H1 (cell line): ENCODE data around the gene DOHH. TPM values are rescaled to one million over a fixed set of nuclear protein-coding genes. Genes with fewer than 3 reads are reported as not detected.
A peak's percentile ranks its signal among the peaks of the same experiment; 100 is the strongest.

Experiments used
- CTCF ChIA-PET: fragments of 300-600 bp; sonication (Branson Sonifier 250); formaldehyde crosslinking; loops from one replicate; lab custom pipeline; 2021; ENCODE audit not compliant: partially characterized antibody; lab: Charles Lee
- POLR2A ChIA-PET: fragments of 300-600 bp; sonication (Branson Sonifier 250); formaldehyde crosslinking; loops from one replicate; lab custom pipeline; 2021; ENCODE audit warnings: inconsistent platforms; ENCODE audit not compliant: partially characterized antibody; lab: Charles Lee
- DNase-seq, 2 experiments: peaks; one replicate each; pipeline versions ENCODE4 v3.0.0 to v3.0.0-alpha.2; 2010 to 2022; ENCODE audit warnings: low spot score in 2 of 2, low read depth in 1 of 2, mixed read lengths in 1 of 2
- FAIRE-seq: peaks from 2 replicates; lab custom pipeline; 2011; peaks lifted over from hg19 to GRCh38; lab: Jason Lieb, UNC
- H2AFZ ChIP-seq: 2 replicates; pipeline ENCODE4 v1.8.1; 2012; ENCODE audit warnings: low read length, inconsistent platforms
- H2AK5ac ChIP-seq: 2 replicates; pipeline ENCODE4 v1.6.1; 2013; ENCODE audit warnings: low read depth, low read length
- H2BK120ac ChIP-seq: replicated peaks from 2 replicates; pipeline ENCODE3; 2013; ENCODE audit warnings: low read depth, low read length, inconsistent platforms
- H2BK12ac ChIP-seq: 2 replicates; pipeline ENCODE4 v1.6.1; 2013; ENCODE audit warnings: low read depth, low read length
- H2BK15ac ChIP-seq: 2 replicates; pipeline ENCODE4 v1.6.1; 2013; ENCODE audit warnings: low read length
- H2BK20ac ChIP-seq: 2 replicates; pipeline ENCODE4 v1.6.1; 2013; ENCODE audit warnings: low read length
- H2BK5ac ChIP-seq: 2 replicates; pipeline ENCODE4 v1.6.1; 2013; ENCODE audit warnings: low read depth, low read length
- H3K14ac ChIP-seq: 2 replicates; pipeline ENCODE4 v1.6.1; 2013; ENCODE audit warnings: inconsistent platforms; ENCODE audit not compliant: insufficient read length
- H3K18ac ChIP-seq: 2 replicates; pipeline ENCODE4 v1.6.1; 2013; ENCODE audit warnings: low read length; ENCODE audit errors: extremely low read depth
- H3K23ac ChIP-seq: 2 replicates; pipeline ENCODE4 v1.6.1; 2013; ENCODE audit warnings: inconsistent platforms; ENCODE audit not compliant: insufficient read length
- H3K23me2 ChIP-seq: 2 replicates; pipeline ENCODE4 v1.6.1; 2013; ENCODE audit warnings: low read depth, low read length
- H3K27ac ChIP-seq: 2 replicates; pipeline ENCODE4 v1.6.1; 2011; ENCODE audit warnings: low read depth, low read length, inconsistent platforms
- H3K27me3 ChIP-seq, 4 experiments: replicated peaks in 1 of 4; 1 replicate in 1 of 4; 2 replicates in 3 of 4; pipeline versions ENCODE4 v1.6.1 to v1.8.1; 2011 to 2013; ENCODE audit warnings: low read length in 3 of 4, mild to moderate bottlenecking in 3 of 4, inconsistent platforms in 2 of 4, mixed read lengths in 2 of 4, moderate library complexity in 1 of 4; ENCODE audit not compliant: control insufficient read depth in 3 of 4, insufficient read depth in 3 of 4; ENCODE audit errors: extremely low read depth in 1 of 4
- H3K36me3 ChIP-seq, 4 experiments: 2 replicates each; pipeline versions ENCODE4 v1.6.1 to v1.8.1; 2011 to 2013; ENCODE audit warnings: mild to moderate bottlenecking in 4 of 4, low read length in 3 of 4, moderate library complexity in 2 of 4, control low read depth in 1 of 4, inconsistent platforms in 1 of 4; ENCODE audit not compliant: insufficient read depth in 4 of 4, control insufficient read depth in 2 of 4
- H3K4ac ChIP-seq: replicated peaks from 2 replicates; pipeline ENCODE3; 2013; ENCODE audit warnings: low read length, low read depth, mixed read lengths, inconsistent platforms; ENCODE audit not compliant: insufficient read length
- H3K4me1 ChIP-seq, 4 experiments: replicated peaks in 1 of 4; 1 replicate in 1 of 4; 2 replicates in 3 of 4; pipeline versions ENCODE4 v1.6.1 to v1.8.1; 2011 to 2013; ENCODE audit warnings: low read length in 3 of 4, inconsistent platforms in 2 of 4, mixed read lengths in 1 of 4; ENCODE audit not compliant: insufficient read depth in 4 of 4, control insufficient read depth in 3 of 4
- H3K4me2 ChIP-seq, 2 experiments: 2 replicates each; pipeline versions ENCODE4 v1.6.1 to v1.8.1; 2011 to 2013; ENCODE audit warnings: low read depth in 2 of 2, low read length in 2 of 2, control low read depth in 1 of 2, inconsistent platforms in 1 of 2, mild to moderate bottlenecking in 1 of 2; ENCODE audit not compliant: insufficient read depth in 1 of 2
- H3K4me3 ChIP-seq, 4 experiments: fragments of 200-600, 300-600 bp in 1 of 4; sonication (generic), shearing (Covaris generic), sonication (Bioruptor Twin) in 1 of 4; 2 replicates each; pipeline versions ENCODE4 v1.5.1 to v1.8.1; 2011 to 2016; ENCODE audit warnings: low read length in 4 of 4, low read depth in 3 of 4, control low read depth in 2 of 4, inconsistent platforms in 2 of 4, mild to moderate bottlenecking in 2 of 4, mixed read lengths in 1 of 4, moderate library complexity in 1 of 4; ENCODE audit not compliant: insufficient read depth in 2 of 4; ENCODE audit errors: extremely low read depth in 1 of 4
- H3K56ac ChIP-seq: replicated peaks from 2 replicates; pipeline ENCODE3; 2013; ENCODE audit warnings: low read depth, mild to moderate bottlenecking, mixed read lengths, low read length, inconsistent platforms; ENCODE audit not compliant: insufficient read length
- H3K79me1 ChIP-seq: 2 replicates; pipeline ENCODE4 v1.6.1; 2013; ENCODE audit warnings: low read depth, low read length, control low read depth
- H3K79me2 ChIP-seq, 2 experiments: 2 replicates each; pipeline versions ENCODE4 v1.6.1 to v1.8.1; 2012 to 2013; ENCODE audit warnings: low read length in 2 of 2, mild to moderate bottlenecking in 2 of 2, inconsistent platforms in 1 of 2; ENCODE audit not compliant: insufficient read depth in 2 of 2, control insufficient read depth in 1 of 2
- H3K9ac ChIP-seq, 4 experiments: replicated peaks in 1 of 4; 1 replicate in 1 of 4; 2 replicates in 3 of 4; pipeline versions ENCODE4 v1.6.1 to v1.8.1; 2011 to 2013; ENCODE audit warnings: low read depth in 3 of 4, low read length in 3 of 4, control low read depth in 2 of 4, mild to moderate bottlenecking in 2 of 4, moderate library complexity in 2 of 4, inconsistent platforms in 1 of 4; ENCODE audit errors: extremely low read depth in 1 of 4
- H3K9me3 ChIP-seq, 2 experiments: 2 replicates each; pipeline versions ENCODE4 v1.6.1 to v1.8.1; 2012 to 2013; ENCODE audit warnings: mild to moderate bottlenecking in 2 of 2, moderate library complexity in 2 of 2, control low read depth in 1 of 2, inconsistent platforms in 1 of 2, low read depth in 1 of 2, low read length in 1 of 2, mixed read lengths in 1 of 2; ENCODE audit not compliant: insufficient read depth in 2 of 2
- H4K20me1 ChIP-seq, 2 experiments: replicated peaks in 1 of 2; 2 replicates each; pipeline versions ENCODE3 to v1.8.1; 2011 to 2013; ENCODE audit warnings: inconsistent platforms in 2 of 2, low read length in 2 of 2, mild to moderate bottlenecking in 1 of 2; ENCODE audit not compliant: insufficient read depth in 2 of 2, control insufficient read depth in 1 of 2
- H4K5ac ChIP-seq: 2 replicates; pipeline ENCODE4 v1.6.1; 2013; ENCODE audit warnings: low read length, low read depth, mixed read lengths, inconsistent platforms; ENCODE audit not compliant: insufficient read length
- H4K8ac ChIP-seq: 2 replicates; pipeline ENCODE4 v1.8.0; 2013; ENCODE audit warnings: mild to moderate bottlenecking, moderate library complexity, low read length, inconsistent platforms; ENCODE audit not compliant: insufficient read depth; ENCODE audit errors: extremely low read depth
- H4K91ac ChIP-seq: replicated peaks from 2 replicates; pipeline ENCODE3; 2013; ENCODE audit warnings: low read length, mixed read lengths, inconsistent platforms; ENCODE audit not compliant: insufficient read length
- BRCA1 ChIP-seq: IDR thresholded peaks from 2 replicates; pipeline ENCODE4 v1.6.1; 2012; ENCODE audit warnings: low read depth, low read length, improper control_type of control experiment
- CTBP2 ChIP-seq: IDR thresholded peaks from 2 replicates; pipeline ENCODE4 v1.7.0; 2011; ENCODE audit warnings: borderline replicate concordance, mild to moderate bottlenecking, moderate library complexity, mixed read lengths, low read length; ENCODE audit not compliant: insufficient read depth, insufficient read length
- FOSL1 ChIP-seq: IDR thresholded peaks from 2 replicates; pipeline ENCODE4 v1.6.1; 2011; ENCODE audit warnings: mild to moderate bottlenecking, low read depth, low read length, moderate library complexity; ENCODE audit not compliant: insufficient read depth
- JUND ChIP-seq: IDR thresholded peaks from 2 replicates; pipeline ENCODE4 v1.6.1; 2011; ENCODE audit warnings: mild to moderate bottlenecking, improper control_type of control experiment, low read length
- PHF8 ChIP-seq: fragments of 200-600 bp; sonication (generic); conservative IDR thresholded peaks from 2 replicates; pipeline ENCODE4 v1.7.1; 2012; ENCODE audit warnings: low read depth, mild to moderate bottlenecking, inconsistent platforms, low read length, moderate library complexity
- POLR2AphosphoS5 ChIP-seq: IDR thresholded peaks from 2 replicates; pipeline ENCODE4 v1.6.1; 2011; ENCODE audit warnings: low read depth, low read length
- POU5F1 ChIP-seq: IDR thresholded peaks from 2 replicates; pipeline ENCODE4 v1.6.1; 2011; ENCODE audit warnings: low read depth, mild to moderate bottlenecking, low read length, moderate library complexity
- RAD21 ChIP-seq, 2 experiments: IDR thresholded peaks in 1 of 2; conservative IDR thresholded peaks in 1 of 2; 2 replicates each; pipeline ENCODE4 v1.6.1; 2011; ENCODE audit warnings: low read depth in 2 of 2, low read length in 2 of 2, improper control_type of control experiment in 1 of 2, inconsistent platforms in 1 of 2, mild to moderate bottlenecking in 1 of 2, moderate library complexity in 1 of 2
- RFX5 ChIP-seq: IDR thresholded peaks from 2 replicates; pipeline ENCODE4 v1.6.1; 2011; ENCODE audit warnings: low read depth, low read length, improper control_type of control experiment, borderline replicate concordance
- SIN3A ChIP-seq, 2 experiments: IDR thresholded peaks in 1 of 2; conservative IDR thresholded peaks in 1 of 2; 2 replicates each; pipeline ENCODE4 v1.6.1; 2011 to 2012; ENCODE audit warnings: low read length in 2 of 2, improper control_type of control experiment in 1 of 2, low read depth in 1 of 2, mild to moderate bottlenecking in 1 of 2
- YY1 ChIP-seq: IDR thresholded peaks from 2 replicates; pipeline ENCODE4 v1.6.1; 2011; ENCODE audit warnings: low read depth, mild to moderate bottlenecking, low read length
- WGBS, 2 experiments: shearing (Covaris generic) in 1 of 2; methylation state at CpG; one replicate each; pipeline versions ENCODE4 v1.1.6 to v1.1.7; 2013 to 2015; ENCODE audit warnings: low lambda C conversion rate in 2 of 2, mixed read lengths in 2 of 2, inconsistent platforms in 1 of 2, low coverage in 1 of 2, missing lambda C conversion rate in 1 of 2; ENCODE audit not compliant: insufficient replicate concordance in 2 of 2, insufficient coverage in 1 of 2, insufficient read length in 1 of 2; ENCODE audit errors: extremely low coverage in 1 of 2, missing lambda C conversion rate in 1 of 2; 5-methylcytosine and 5-hydroxymethylcytosine counted together
- polyA plus RNA-seq, 7 experiments: library from polyadenylated mRNA; depleted of rRNA in 3 of 7; stranded (reverse) in 5 of 7; unstranded in 2 of 7; fragments of >200 nt in 5 of 7; fragments of 200-250 nt in 2 of 7; gene quantifications; 1 replicate in 5 of 7; 2 replicates in 1 of 7; 4 replicates in 1 of 7; pipeline versions ENCODE4 v1.2.1 to v1.2.3, GENCODE V29; 2011 to 2013; ENCODE audit warnings: missing spikeins in 2 of 7, mixed read lengths in 2 of 7
- total RNA-seq: library from RNA; stranded (reverse); fragmentation: NEBNext Ultra II Directional; extraction: Animal tissue kit (Norgen Biotek cat#: 25700); gene quantifications from 2 replicates; pipeline ENCODE4 v1.2.1, GENCODE V29; 2021

DOHH gene
- total and polyA plus RNA-seq, 2 of the 8 experiments (the other 6 are each of a cell fraction or from before 2014, with no cell fraction given): 7.3 to 17.7 TPM

GRCh38 chr19:3533563-3534216, 33.2 kb upstream of the DOHH start:
- Histone ChIP-seq H2BK15ac (no peak overlapping the region), H3K23ac (no peak overlapping the region), H2BK20ac (no peak overlapping the region), H4K5ac (no peak overlapping the region), H3K79me1 (0 out of 2 replicates have a peak, but pooled peaks cover 2% of the 10 kb centered on the region), H4K91ac (no peak overlapping the region), H3K79me2 (no peaks in the 10 kb centered on the region), H3K56ac (no peak overlapping the region), H3K36me3 (peaks cover 7 to 36% (median 23%) of the 10 kb centered on the region in 4 experiments; a peak in 7 of 8 replicates), H3K4me1 (peaks cover 0 to 4% (median 1%) of the 10 kb centered on the region in 4 experiments; a peak in 4 of 7 replicates), H3K9ac (no peak overlapping the region), H2BK5ac (no peak overlapping the region; the same call in 1 of the 2 replicates), H4K20me1 (peaks cover 3 to 16% of the 10 kb centered on the region in 2 experiments), H3K14ac (no peak overlapping the region), H2AFZ (no peak overlapping the region), H2BK120ac (no peak overlapping the region), H3K4me2 (no peak overlapping the region), H4K8ac (0 out of 2 replicates have a peak overlapping the region, but pooled peaks have one; percentile 51), H3K4me3 (no peak overlapping the region), H3K23me2 (peaks cover 8% of the 10 kb centered on the region; the same call in 1 of the 2 replicates), H3K27me3 (no peaks in the 10 kb centered on the region), H3K9me3 (no peaks in the 10 kb centered on the region), H3K18ac (no peak overlapping the region), H2AK5ac (no peak overlapping the region), H3K27ac (no peak overlapping the region), H2BK12ac (no peak overlapping the region), H3K4ac (no peak overlapping the region)
- ChIA-PET POLR2A (interaction anchor here (1.1 kb wide), 4 partner anchors 9 to 115 kb away, joined by 3 to 6 read pairs (median 4); no protein-coding TSS in a partner anchor), CTCF (interaction anchor here (0.6 to 6.9 kb wide), 5 partner anchors 10 to 159 kb away, joined by 3 to 54 read pairs (median 3); no protein-coding TSS in a partner anchor)
- no peak for DNase-seq
- no peak for FAIRE-seq
- no peak for TF ChIP-seq POLR2AphosphoS5
- no peak for TF ChIP-seq RFX5
- no peak for TF ChIP-seq FOSL1
- no peak for TF ChIP-seq BRCA1
- no peak for TF ChIP-seq YY1
- no peak for TF ChIP-seq POU5F1
- no peak for TF ChIP-seq CTBP2
- no peak for TF ChIP-seq PHF8
- TF ChIP-seq JUND: no peak
- TF ChIP-seq RAD21 (IDR thresholded peaks at IDR 0.05 in 1 of 2, conservative IDR thresholded peaks at IDR 0.05 in 1 of 2; ENCODE audit: low read depth in 2 of 2, low read length in 2 of 2): no peak
- no peak for TF ChIP-seq SIN3A (conservative IDR thresholded peaks at IDR 0.05 in 1 of 2, IDR thresholded peaks at IDR 0.05 in 1 of 2; ENCODE audit: low read depth in 1 of 2, low read length in 2 of 2)
- 93% methylated on average over 12 of the region's 12 CpGs; no CpG with 5 or more reads in 1 of the 2 experiments for WGBS, 2 experiments
